ENCODE measurements around the gene GRPEL1. TPM values are rescaled to one million over a fixed set of nuclear protein-coding genes. Genes with fewer than 3 reads are reported as not detected.

The GRPEL1 gene
- total and polyA plus RNA-seq, 9 of the 15 experiments (the other 6 are each of a cell fraction or from before 2014, with no cell fraction given) = 43.4 to 192 (median 86.6) TPM

DNA sequence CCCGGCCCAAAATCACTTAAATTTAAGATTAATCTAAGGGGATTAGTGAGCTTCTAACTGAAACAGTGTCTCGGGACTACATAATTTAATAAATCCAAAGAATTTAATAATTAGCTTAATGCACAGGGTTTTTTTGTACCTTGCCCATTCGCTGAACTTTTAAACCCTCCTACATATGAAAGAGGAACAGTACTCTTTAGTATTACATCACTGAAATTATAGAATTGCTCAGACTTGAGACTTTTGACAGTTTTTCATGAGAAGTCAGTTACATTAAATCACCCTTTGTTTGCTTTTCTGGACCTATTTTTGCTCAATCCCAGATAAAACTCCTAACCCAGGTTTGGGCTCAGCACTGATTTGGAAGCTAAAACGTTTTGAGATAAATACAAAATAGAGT, 27.1 kb downstream of the GRPEL1 start:
- H3K79me2 ChIP-seq (ENCODE audit: control insufficient read depth, insufficient read depth, low read length) = peaks cover 24% of the 10 kb centered on the region
- H3K27me3 ChIP-seq (ENCODE audit: control insufficient read depth in 2 of 2, insufficient read depth in 2 of 2, low read length in 2 of 2) = no peaks in the 10 kb centered on the region
- no peaks in the 10 kb centered on the region for H3K9me1 ChIP-seq (ENCODE audit: control insufficient read depth, insufficient read depth, low read length)
- FAIRE-seq (no peak), ATAC-seq (no peak), DNase-seq (ENCODE audit: extremely low read depth in 1 of 4, low spot score in 3 of 4) (no peak)
- no peak overlapping the region for H3K4me2 ChIP-seq (ENCODE audit: insufficient read depth, low read length)
- peaks cover 14 to 28% of the 10 kb centered on the region in 2 experiments; a peak in 4 of 5 replicates for H3K4me1 ChIP-seq (replicated peaks in 1 of 2; ENCODE audit: control insufficient read depth in 2 of 2, insufficient read depth in 2 of 2, low read length in 2 of 2)
- peaks cover 9% of the 10 kb centered on the region; the same call in 1 of the 3 replicates for H3K36me3 ChIP-seq (ENCODE audit: control insufficient read depth, insufficient read depth, low read length)
- no peaks in the 10 kb centered on the region for H3K9me3 ChIP-seq (replicated peaks; ENCODE audit: control insufficient read depth, insufficient read depth, low read depth, low read length)
- ChIA-PET CTCF (ENCODE audit: low intra/inter-chr PET ratio) (no interaction called here), POLR2A (interaction anchor here (0.5 to 1.2 kb wide), 2 partner anchors 54 to 322 kb away, joined by 3 read pairs; no protein-coding TSS in a partner anchor)
- H3K4me3 ChIP-seq = no peak overlapping the region
- in situ Hi-C loops (cut with MboI) = no loop called here
- no TSS peak for BruUV-seq (replicated peaks)
- TF ChIP-seq MIER1 (IDR thresholded peaks at IDR 0.05; ENCODE audit: low read depth) (no peak), ZBTB17 (CRISPR knock-in tag; IDR thresholded peaks at IDR 0.05) (no peak), NFRKB (IDR thresholded peaks at IDR 0.05; ENCODE audit: low read depth) (no peak), ZNF274 (IDR thresholded peaks at IDR 0.05; ENCODE audit: borderline replicate concordance, low read depth, low read length) (no peak), SLC30A9 (CRISPR knock-in tag; IDR thresholded peaks at IDR 0.05) (no peak), ZNF212 (CRISPR knock-in tag; IDR thresholded peaks at IDR 0.05) (no peak), ZNF23 (CRISPR knock-in tag; IDR thresholded peaks at IDR 0.05) (no peak), SMC3 (conservative IDR thresholded peaks at IDR 0.05; ENCODE audit: insufficient read depth, low read depth, low read length) (no peak), EHMT2 (IDR thresholded peaks at IDR 0.05) (no peak), E2F3 (CRISPR knock-in tag; IDR thresholded peaks at IDR 0.05) (no peak), PHB2 (IDR thresholded peaks at IDR 0.05; ENCODE audit: low read depth) (no peak)
- peaks cover 6% of the 10 kb centered on the region; the same call in 1 of the 2 replicates for H4K20me1 ChIP-seq (replicated peaks; ENCODE audit: control insufficient read depth, insufficient read depth, low read length)
- H3K27ac ChIP-seq (ENCODE audit: extremely low read depth, low read depth, low read length) = no peak overlapping the region
- H3K9ac ChIP-seq (ENCODE audit: insufficient read depth in 1 of 2, low read depth in 2 of 2, low read length in 2 of 2) = no peak overlapping the region
- 55% methylated on average over 4 of the region's 4 CpGs for WGBS (ENCODE audit: insufficient coverage, low coverage, missing lambda C conversion rate)
- H2AFZ ChIP-seq (ENCODE audit: low read depth, low read length) = no peak overlapping the region
- intact Hi-C loops (cut with micrococcal nuclease) = no loop called here

Measured in K562 (cell line).